Neural crest cell (in vitro differentiated cells): Measurements from ENCODE around the gene CSNK1D. TPM values are rescaled to one million over a fixed set of nuclear protein-coding genes. Genes with fewer than 3 reads are reported as not detected.
A peak's percentile ranks its signal among the peaks of the same experiment; 100 is the strongest.

Experiments used
- DNase-seq: peaks from one replicate; pipeline ENCODE4 v3.0.0; 2021; ENCODE audit warnings: low read depth, mixed read lengths, low spot score
- H3K27ac Mint-ChIP-seq: one replicate; pipeline ENCODE4 v1.8.0; 2021; ENCODE audit warnings: mild to moderate bottlenecking, mixed read lengths; ENCODE audit not compliant: unreplicated experiment
- H3K27me3 Mint-ChIP-seq: 2 replicates; pipeline ENCODE4 v1.8.0; 2021; ENCODE audit warnings: low read depth, mild to moderate bottlenecking, mixed read lengths
- H3K36me3 Mint-ChIP-seq: 2 replicates; pipeline ENCODE4 v1.8.0; 2021; ENCODE audit warnings: low read depth, mild to moderate bottlenecking, mixed read lengths
- H3K4me1 Mint-ChIP-seq: 2 replicates; pipeline ENCODE4 v1.8.0; 2021; ENCODE audit warnings: mixed read lengths
- H3K4me3 Mint-ChIP-seq: one replicate; pipeline ENCODE4 v1.8.0; 2021; ENCODE audit warnings: mild to moderate bottlenecking, mixed read lengths
- H3K9me3 Mint-ChIP-seq: 2 replicates; pipeline ENCODE4 v1.8.0; 2021; ENCODE audit warnings: mixed read lengths
- CTCF ChIP-seq: fragments of 200-600 bp; sonication (generic); conservative IDR thresholded peaks from 2 replicates; pipeline ENCODE4 v1.5.0; 2021; ENCODE audit warnings: antibody characterized with exemption, mild to moderate bottlenecking
- total RNA-seq: library from RNA; stranded (reverse); gene quantifications from 2 replicates; pipeline ENCODE4 v1.2.1, GENCODE V29; 2021

The CSNK1D gene
- total RNA-seq, 1 donor from 2014 or later: 165 TPM

- Mint-ChIP-seq H3K36me3 (peaks cover under 1% of the 10 kb centered on the region), H3K9me3 (no peaks in the 10 kb centered on the region), H3K27me3 (no peaks in the 10 kb centered on the region), H3K27ac (no peak overlapping the region), H3K4me1 (peaks cover 12% of the 10 kb centered on the region), H3K4me3 (no peak overlapping the region)
- no peak for TF ChIP-seq CTCF
- no peak for DNase-seq
Observed at GRCh38 chr17:82201498-82201910, 72.0 kb downstream of the CSNK1D start.

GRCh38 chr17:82200743-82201497, 72.6 kb downstream of the CSNK1D start:
- Mint-ChIP-seq H3K27me3 (no peaks in the 10 kb centered on the region), H3K4me1 (peaks cover 6% of the 10 kb centered on the region), H3K36me3 (peaks cover 4% of the 10 kb centered on the region), H3K9me3 (no peaks in the 10 kb centered on the region), H3K27ac (no peak overlapping the region), H3K4me3 (no peak overlapping the region)
- TF ChIP-seq CTCF: no peak
- DNase-seq: no peak

- Mint-ChIP-seq H3K4me1 (no peaks in the 10 kb centered on the region), H3K9me3 (no peaks in the 10 kb centered on the region), H3K4me3 (no peak overlapping the region), H3K27me3 (no peaks in the 10 kb centered on the region), H3K36me3 (peaks cover 4% of the 10 kb centered on the region), H3K27ac (no peak overlapping the region)
- TF ChIP-seq CTCF: no peak
- DNase-seq: no peak
Observed at GRCh38 chr17:82200135-82200534, 73.4 kb downstream of the CSNK1D start.

- Mint-ChIP-seq H3K27me3 (no peaks in the 10 kb centered on the region), H3K36me3 (peaks cover 4% of the 10 kb centered on the region), H3K4me1 (no peaks in the 10 kb centered on the region), H3K9me3 (no peaks in the 10 kb centered on the region), H3K4me3 (no peak overlapping the region), H3K27ac (no peak overlapping the region)
- no peak for TF ChIP-seq CTCF
- DNase-seq: no peak
Observed at GRCh38 chr17:82199496-82199895, 74.0 kb downstream of the CSNK1D start.

GRCh38 chr17:82198092-82198491, 75.4 kb downstream of the CSNK1D start:
- no peak for DNase-seq
- Mint-ChIP-seq H3K36me3 (peaks cover 4% of the 10 kb centered on the region), H3K4me3 (no peak overlapping the region)

More at GRCh38 chr17:82198092-82198491, 75.4 kb downstream of the CSNK1D start:
- TF ChIP-seq CTCF: no peak
- no peaks in the 10 kb centered on the region for H3K4me1 Mint-ChIP-seq
- no peaks in the 10 kb centered on the region for H3K27me3 Mint-ChIP-seq
- H3K27ac Mint-ChIP-seq: peak overlapping the region; percentile 87
- H3K9me3 Mint-ChIP-seq: no peaks in the 10 kb centered on the region
